GM19372 (cell line): ENCODE data around the gene GRAMD1A.
"Not testable (repeated sequence)": the region's sequence is repeated elsewhere in the genome, so short reads cannot be mapped to it uniquely, and the experiment has no call there.

Experiments used
- ATAC-seq: cut with Tn5 transposase; IDR thresholded peaks from one replicate; pipeline ENCODE4 v1.9.1; 2021; ENCODE audit warnings: mild to moderate bottlenecking, low read depth, moderate library complexity; ENCODE audit not compliant: unreplicated experiment

Gene GRAMD1A

GRCh38 chr19:35049456-35049855 is 49.3 kb downstream of the GRAMD1A start:
- no peak for ATAC-seq

- not testable (repeated sequence) for ATAC-seq
Observed at GRCh38 chr19:35050662-35051061, 50.5 kb downstream of the GRAMD1A start.

DNA sequence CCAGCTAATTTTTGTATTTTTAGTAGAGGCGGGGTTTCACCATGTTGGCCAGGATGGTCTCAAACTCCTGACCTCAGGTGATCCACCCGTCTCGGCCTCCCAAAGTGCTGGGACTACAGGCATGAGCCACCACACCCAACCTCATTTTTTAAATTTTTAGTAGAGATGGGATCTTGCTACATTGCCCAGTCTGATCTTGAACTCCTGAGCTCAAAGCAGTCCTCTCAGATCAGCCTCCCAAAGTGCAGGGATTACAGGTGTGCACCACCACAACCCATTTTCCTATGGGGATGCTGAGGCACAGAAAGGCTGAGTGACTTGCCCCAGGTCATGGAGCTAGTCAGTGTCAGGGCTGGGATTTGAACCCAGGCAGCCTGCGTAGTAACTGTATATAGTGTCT is 51.1 kb downstream of the GRAMD1A start:
- ATAC-seq: not testable (repeated sequence)

- no peak for ATAC-seq
Observed at GRCh38 chr19:35051796-35052195, 51.7 kb downstream of the GRAMD1A start.

DNA sequence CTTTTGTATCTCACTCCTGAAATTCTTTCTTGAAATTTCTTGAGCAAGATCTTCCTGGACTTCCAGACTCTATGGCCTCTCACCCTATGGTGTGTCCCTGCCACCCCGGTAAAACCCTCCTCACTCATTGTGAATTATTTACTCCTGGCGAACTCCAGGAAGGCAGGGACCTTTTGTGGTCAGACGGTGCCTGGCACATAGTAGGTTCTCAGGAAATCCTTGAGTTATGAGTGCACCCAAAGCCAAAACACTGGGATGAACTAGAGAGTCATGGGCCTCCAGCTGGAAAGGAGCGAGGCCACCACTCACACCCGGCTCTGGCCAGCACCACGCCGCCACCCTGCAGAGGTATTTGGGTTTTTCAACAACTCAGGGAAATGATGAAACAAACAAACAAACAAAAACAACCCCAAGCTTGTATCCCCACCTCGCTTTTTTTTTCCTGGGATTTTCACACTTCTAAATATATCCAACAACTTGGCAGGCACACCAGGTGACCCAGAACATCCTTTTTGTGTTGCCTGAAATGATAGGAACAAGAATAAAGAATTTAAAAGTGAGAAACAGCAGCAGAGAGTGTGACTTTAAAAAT is 52.6 kb downstream of the GRAMD1A start:
- no peak for ATAC-seq

- no peak for ATAC-seq
Observed at GRCh38 chr19:35053667-35054293, 53.7 kb downstream of the GRAMD1A start.

- ATAC-seq: no peak
Observed at GRCh38 chr19:35054626-35055025, 54.5 kb downstream of the GRAMD1A start.

GRCh38 chr19:35055715-35056179 is 55.6 kb downstream of the GRAMD1A start:
- no peak for ATAC-seq

DNA sequence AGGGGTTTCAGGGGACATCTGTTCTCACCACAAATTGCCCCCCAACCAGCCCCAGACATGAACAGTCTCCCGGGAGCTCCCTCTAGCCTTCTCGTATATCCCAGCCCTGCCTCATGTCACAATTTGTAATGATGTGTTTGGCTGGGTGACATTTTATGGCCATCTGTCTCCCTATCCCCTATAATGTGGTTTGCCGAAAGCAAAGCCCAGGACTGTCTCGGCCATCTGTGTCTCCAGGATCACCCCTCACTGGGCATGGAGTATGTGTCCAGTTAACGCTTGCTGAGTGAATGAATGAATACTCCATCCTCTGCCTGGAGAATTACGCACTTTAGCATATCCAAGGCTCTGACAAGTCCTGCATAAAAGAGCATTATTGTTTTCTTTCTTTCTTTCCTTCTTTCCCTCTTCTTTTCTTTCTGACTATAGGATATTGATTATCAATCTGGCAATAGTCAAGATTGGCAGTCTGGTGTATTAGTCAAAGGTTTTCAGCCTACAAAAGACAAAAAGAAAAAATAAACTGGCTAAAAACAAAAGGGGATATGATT is 56.5 kb downstream of the GRAMD1A start:
- ATAC-seq: no peak

- ATAC-seq: no peak
Observed at GRCh38 chr19:35058370-35058769, 58.2 kb downstream of the GRAMD1A start.

DNA sequence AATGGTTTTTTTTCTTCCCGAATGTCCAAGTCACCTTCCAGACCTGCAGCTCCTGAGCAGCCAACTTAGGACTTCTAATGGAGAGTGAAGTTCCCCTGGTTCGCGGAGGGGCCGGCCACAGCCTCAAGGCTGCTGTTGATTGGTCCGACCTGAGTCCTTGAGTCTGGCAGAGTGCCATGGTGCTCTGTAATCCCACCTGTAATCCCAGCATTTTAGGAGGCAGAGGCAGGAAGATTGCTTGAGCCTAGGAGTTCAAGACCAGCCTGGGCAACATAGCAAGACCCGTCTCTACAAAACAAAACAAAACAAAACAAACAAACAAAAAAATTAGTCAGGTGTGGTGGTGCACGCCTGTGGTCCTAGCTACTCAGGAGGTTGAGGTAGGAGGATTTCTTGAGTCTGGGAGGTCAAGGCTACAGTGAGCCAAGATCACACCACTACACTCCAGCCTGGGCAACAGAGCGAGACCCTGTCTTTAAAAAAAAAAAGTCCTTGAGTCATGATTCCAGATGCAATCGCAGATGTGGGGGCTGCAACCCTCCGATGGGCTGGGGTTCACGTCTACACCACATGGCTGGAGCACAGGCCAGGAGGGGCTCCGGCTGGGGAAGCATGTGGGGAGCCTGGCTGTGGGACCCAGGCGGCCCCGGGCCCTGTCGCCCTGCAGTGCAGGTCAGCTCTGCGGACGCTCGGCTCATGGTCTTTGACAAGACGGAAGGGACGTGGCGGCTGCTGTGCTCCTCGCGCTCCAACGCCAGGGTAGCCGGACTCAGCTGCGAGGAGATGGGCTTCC is 59.1 kb downstream of the GRAMD1A start:
- no peak for ATAC-seq

- ATAC-seq: no peak
Observed at GRCh38 chr19:35059799-35060091, 59.6 kb downstream of the GRAMD1A start.

DNA sequence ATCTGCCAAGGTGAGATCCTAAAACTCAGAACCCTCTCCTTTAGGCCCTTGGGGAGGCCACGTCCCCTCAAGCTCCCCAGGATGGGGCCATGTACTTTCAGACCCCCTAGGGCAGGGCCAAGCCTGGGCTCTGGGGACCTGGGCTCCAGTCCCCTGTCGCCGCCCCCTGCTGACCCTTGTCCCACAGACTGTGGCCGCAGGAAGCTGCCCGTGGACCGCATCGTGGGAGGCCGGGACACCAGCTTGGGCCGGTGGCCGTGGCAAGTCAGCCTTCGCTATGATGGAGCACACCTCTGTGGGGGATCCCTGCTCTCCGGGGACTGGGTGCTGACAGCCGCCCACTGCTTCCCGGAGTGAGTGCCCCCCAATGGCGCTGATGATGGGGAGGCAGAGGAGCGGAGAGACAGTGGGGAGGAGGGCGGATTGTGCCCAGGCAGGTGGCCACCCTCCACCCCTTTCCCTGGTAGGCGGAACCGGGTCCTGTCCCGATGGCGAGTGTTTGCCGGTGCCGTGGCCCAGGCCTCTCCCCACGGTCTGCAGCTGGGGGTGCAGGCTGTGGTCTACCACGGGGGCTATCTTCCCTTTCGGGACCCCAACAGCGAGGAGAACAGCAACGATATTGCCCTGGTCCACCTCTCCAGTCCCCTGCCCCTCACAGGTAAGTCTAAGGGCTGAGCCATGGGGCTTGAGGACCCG is 60.2 kb downstream of the GRAMD1A start:
- ATAC-seq: no peak

GRCh38 chr19:35061583-35062373 is 61.7 kb downstream of the GRAMD1A start:
- ATAC-seq: no peak

DNA sequence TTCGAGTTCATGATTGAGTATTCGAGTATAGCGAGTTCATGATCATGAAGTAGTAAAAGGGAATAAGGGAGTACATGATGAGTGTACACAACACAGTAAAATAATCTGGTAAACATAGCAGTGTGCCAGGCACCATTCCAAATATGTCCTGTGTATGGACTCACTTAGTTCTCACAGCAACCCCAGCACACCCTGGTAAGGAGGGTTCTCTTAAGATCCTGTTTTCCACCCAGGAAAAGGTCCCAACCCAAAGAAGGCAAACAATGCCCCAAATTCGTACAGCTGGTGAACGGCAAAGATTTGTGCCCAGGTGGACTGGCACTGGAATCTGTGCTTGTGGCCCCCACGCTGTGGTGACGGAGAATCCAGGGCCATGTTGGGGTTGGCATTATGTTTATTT is 62.8 kb downstream of the GRAMD1A start:
- ATAC-seq: no peak

DNA sequence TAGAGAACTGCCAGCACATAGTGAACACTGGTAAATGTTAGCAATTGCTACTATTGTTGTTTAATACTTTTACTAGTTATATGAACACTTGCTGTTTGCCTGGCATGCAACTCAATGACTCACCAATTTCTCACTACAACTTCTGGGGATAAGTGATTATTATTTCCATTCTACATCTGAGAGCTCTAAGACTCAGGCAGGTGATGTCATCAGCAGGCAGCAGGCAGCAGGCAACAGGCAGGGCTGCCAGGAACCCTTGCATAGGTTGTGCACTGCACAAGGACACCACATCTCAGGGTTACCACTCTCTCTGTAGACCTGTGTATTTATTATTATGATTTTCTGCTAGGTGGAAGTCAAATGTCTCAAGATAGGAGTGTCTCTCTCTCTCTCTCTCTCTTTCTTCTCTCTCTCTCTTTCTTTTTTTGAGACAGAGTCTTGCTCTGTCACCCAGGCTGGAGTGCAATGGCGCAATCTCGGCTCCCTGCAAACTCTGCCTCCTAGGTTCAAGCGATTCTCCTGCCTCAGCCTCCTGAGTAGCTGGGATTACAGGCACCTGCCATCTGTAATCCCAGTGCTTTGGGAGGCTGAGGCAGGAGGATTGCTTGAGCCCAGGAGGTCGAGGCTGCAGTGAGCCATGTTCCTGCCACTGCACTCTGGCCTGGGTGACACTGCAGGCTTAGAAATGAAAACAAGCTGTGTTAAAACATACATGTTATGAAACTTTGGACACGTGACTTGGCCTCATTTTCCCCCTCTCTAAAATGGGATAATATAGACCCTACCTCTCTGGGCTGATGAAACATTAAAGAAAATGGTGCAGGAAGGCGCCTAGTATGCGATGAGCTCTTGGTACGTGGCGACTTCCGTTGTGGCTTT is 64.1 kb downstream of the GRAMD1A start:
- ATAC-seq: no peak

- no peak for ATAC-seq
Observed at GRCh38 chr19:35065574-35065973, 65.5 kb downstream of the GRAMD1A start.

DNA sequence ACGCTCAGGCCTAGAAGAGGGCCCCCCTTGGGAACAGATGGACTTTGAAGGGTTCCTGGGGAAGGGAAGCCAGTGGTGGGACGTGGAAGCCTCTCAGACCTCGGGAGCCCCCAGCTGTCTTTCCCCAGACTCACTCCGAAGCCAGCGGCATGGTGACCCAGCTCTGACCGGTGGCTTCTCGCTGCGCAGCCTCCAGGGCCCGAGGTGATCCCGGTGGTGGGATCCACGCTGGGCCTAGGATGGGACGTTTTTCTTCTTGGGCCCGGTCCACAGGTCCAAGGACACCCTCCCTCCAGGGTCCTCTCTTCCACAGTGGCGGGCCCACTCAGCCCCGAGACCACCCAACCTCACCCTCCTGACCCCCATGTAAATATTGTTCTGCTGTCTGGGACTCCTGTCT is 66.0 kb downstream of the GRAMD1A start:
- ATAC-seq: no peak
